Coronary artery (tissue), 2 donors: ENCODE results near the gene MMD.

Source experiments
- DNase-seq: peaks from one replicate; pipeline ENCODE4 v3.0.0-alpha.2; 2017; ENCODE audit warnings: low spot score
- H3K27ac ChIP-seq, 2 donors: fragments of 200-600 bp; sonication (generic); one replicate each; pipeline ENCODE4 v1.5.1; 2016 to 2019
- H3K4me3 ChIP-seq: fragments of 200-600 bp; sonication (generic); 2 replicates; pipeline ENCODE4 v1.5.1; 2016; ENCODE audit warnings: mild to moderate bottlenecking, moderate library complexity
- TF ChIP-seq, protein P1 (sequence below): fragments of 200-600 bp; sonication (generic); IDR thresholded peaks from one replicate; pipeline ENCODE4 v1.5.1; 2019; ENCODE audit warnings: antibody characterized with exemption

MMD gene

GRCh38 chr17:55368706-55369105 lies 52.9 kb downstream of the MMD start:
- H3K27ac ChIP-seq = no peak overlapping the region
- TF ChIP-seq, protein P1, sequence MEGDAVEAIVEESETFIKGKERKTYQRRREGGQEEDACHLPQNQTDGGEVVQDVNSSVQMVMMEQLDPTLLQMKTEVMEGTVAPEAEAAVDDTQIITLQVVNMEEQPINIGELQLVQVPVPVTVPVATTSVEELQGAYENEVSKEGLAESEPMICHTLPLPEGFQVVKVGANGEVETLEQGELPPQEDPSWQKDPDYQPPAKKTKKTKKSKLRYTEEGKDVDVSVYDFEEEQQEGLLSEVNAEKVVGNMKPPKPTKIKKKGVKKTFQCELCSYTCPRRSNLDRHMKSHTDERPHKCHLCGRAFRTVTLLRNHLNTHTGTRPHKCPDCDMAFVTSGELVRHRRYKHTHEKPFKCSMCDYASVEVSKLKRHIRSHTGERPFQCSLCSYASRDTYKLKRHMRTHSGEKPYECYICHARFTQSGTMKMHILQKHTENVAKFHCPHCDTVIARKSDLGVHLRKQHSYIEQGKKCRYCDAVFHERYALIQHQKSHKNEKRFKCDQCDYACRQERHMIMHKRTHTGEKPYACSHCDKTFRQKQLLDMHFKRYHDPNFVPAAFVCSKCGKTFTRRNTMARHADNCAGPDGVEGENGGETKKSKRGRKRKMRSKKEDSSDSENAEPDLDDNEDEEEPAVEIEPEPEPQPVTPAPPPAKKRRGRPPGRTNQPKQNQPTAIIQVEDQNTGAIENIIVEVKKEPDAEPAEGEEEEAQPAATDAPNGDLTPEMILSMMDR = no peak
- no peak overlapping the region for H3K4me3 ChIP-seq
- DNase-seq = no peak

GRCh38 chr17:55366020-55366481 lies 55.6 kb downstream of the MMD start:
- no peak overlapping the region for H3K27ac ChIP-seq
- H3K4me3 ChIP-seq = no peak overlapping the region
- no peak for DNase-seq
- TF ChIP-seq, protein P1 = no peak

GRCh38 chr17:55363033-55363432 lies 58.6 kb downstream of the MMD start:
- H3K27ac ChIP-seq = no peak overlapping the region
- DNase-seq = no peak

GRCh38 chr17:55360971-55361370 lies 60.7 kb downstream of the MMD start:
- TF ChIP-seq, protein P1 = no peak

More at GRCh38 chr17:55363033-55363432, 58.6 kb downstream of the MMD start:
- no peak overlapping the region for H3K4me3 ChIP-seq
- TF ChIP-seq, protein P1 = no peak

DNA sequence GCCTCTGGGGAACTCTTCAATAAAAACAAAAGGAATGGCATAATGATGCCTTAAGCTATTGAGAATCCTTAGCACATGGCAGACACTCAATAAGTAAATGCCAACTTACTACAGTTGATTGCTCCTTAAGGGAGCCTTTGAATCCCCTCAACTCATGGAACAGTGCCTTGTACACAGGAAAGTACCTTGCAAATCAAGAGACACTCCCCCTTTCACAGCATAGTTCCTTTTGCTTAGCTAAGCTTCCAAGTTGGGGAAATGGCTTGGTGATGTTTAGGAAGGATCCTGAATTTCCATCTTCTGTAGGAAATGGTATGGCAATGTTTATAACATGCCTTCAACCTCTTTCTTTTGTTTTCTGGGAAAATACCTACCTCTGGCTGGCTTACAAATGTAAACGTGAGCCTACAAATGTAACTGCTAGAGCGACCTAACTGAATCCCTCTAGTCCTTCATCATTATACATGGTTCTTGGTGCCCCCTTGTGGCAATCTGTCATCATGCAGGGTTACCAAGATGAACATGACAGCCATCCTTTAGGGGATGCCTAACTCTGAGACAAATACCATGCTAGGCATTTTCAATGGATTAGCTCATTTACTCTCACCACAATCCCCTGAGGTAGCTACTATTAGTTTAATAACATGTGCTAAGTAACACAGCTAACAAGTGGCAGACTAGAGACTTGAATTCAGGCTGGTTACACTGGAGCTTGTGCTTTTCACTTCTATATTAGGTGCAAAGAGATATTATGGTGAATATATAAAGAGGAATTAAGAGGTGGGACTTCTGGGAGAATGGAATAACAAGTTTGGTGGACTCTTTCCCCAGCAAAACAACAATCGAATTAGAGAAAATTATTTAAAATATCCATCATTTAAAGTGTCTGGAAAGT lies 65.0 kb downstream of the MMD start:
- Histone ChIP-seq H3K4me3 (no peak overlapping the region), H3K27ac (no peak overlapping the region)
- DNase-seq = no peak
- TF ChIP-seq, protein P1 = peak; percentile 52

More at GRCh38 chr17:55360971-55361370, 60.7 kb downstream of the MMD start:
- DNase-seq = no peak
- no peak overlapping the region for H3K4me3 ChIP-seq
- H3K27ac ChIP-seq = no peak overlapping the region

GRCh38 chr17:55354941-55355340 lies 66.7 kb downstream of the MMD start:
- Histone ChIP-seq H3K4me3 (no peak overlapping the region), H3K27ac (no peak overlapping the region)
- no peak for DNase-seq
- TF ChIP-seq, protein P1 = no peak

DNA sequence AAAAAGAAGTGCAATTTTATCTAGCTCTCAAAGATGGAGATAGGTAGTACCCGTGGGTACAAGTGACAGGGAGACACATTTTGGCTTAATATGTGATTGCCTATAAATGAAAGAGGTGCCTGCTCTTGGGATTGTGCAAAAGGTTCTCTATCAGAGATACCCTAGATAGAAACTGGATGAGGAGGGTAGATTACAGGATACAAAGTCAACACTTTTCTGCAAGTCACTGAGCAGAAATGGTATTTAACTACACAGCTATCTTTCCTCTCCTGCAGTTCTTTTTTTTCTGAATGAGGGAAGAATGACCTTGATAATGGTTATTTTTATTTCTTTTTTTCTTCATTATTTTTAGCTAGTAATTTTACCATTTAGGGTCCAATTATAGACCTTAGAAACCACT lies 67.6 kb downstream of the MMD start:
- TF ChIP-seq, protein P1 = no peak
- H3K27ac ChIP-seq = no peak overlapping the region
- DNase-seq = no peak
- H3K4me3 ChIP-seq = no peak overlapping the region
